Measurements from ENCODE around the gene CCL21.

Gene CCL21

DNA sequence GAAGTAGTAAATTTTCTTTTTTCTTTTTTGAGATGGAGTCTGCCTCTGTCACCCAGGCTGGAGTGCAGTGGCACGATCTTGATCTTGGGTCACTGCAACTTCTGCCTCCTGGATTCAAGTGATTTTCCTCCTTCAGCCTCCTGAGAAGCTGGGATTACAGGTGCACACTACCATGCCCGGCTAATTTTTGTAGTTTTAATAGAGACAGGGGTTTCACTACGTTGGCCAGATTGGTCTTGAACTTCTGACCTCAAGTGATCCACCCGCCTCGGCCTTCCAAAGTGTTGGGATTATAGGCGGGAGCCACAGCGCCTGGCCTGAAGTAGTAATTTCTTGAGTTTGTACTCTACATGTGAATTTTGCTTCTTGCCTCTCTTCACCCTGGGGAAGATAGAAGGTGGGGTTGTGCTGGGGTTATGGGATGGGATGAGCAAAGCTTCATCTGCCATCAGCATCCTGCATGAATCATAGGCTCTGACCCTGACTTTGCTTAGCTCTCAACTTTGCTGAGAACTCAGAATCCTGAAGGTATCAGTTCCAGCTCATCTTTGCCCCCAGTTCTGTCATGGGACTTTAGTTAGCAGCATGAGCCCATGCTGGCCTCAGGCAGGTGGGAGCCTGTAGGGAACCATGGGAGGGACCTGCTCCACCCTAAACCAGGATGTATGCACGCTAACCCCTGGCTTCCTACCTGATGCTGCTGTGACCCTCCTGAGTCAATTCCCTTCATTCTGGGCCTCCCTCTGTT, 9.3 kb upstream of the CCL21 start:
- Histone ChIP-seq H3K4me1 (no peaks in the 10 kb centered on the region), H3K9me3 (no peaks in the 10 kb centered on the region), H3K27me3 (ENCODE audit: low read depth) (no peaks in the 10 kb centered on the region), H3K4me3 (no peak overlapping the region), H3K36me3 (replicated peaks) (no peaks in the 10 kb centered on the region)
- DNase-seq (ENCODE audit: low spot score in 2 of 2), result no peak
- in situ Hi-C loops (cut with MboI; ENCODE audit: low sequenced_read_pairs), result no loop called here

DNA sequence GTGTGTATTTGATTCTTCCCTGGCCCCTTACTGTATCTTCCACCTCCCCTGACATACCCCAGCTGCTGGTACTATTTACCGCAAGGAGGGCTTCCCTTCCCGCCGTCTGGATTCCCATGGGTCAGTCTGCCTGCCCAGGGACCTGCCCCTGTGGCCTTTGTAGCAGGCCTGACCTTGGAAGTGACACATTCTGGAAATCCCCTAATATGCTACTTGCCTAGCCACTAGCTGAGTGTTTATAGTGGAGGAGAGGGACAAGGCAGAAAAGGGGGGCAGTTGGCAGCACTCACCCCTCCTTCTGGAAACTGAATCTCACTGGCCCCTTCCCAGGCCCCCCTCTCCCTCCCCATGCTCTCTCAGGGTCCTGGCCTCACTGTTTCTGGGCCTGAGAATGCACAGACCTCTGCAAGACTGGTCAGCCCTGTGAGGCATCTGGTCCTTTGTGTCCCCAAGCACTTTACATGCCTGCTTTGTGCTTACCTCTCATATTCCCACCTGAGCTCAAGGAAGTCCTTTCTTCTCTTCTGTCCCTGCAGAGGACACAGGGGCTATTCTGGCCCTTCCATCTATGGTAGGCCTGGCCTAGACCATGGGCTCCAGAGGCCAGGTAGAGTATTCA, 8.2 kb upstream of the CCL21 start:
- DNase-seq (ENCODE audit: low spot score in 2 of 2), result no peak
- in situ Hi-C loops (cut with MboI; ENCODE audit: low sequenced_read_pairs), result no loop called here

GRCh38 chr9:34716711-34717110, 6.8 kb upstream of the CCL21 start:
- Histone ChIP-seq H3K36me3 (replicated peaks) (no peaks in the 10 kb centered on the region), H3K27me3 (ENCODE audit: low read depth) (peaks cover 9% of the 10 kb centered on the region), H3K4me3 (no peak overlapping the region), H3K4me1 (no peaks in the 10 kb centered on the region), H3K9me3 (peaks cover 2% of the 10 kb centered on the region; the same call in 1 of the 2 replicates)
- no peak for DNase-seq (ENCODE audit: low spot score in 2 of 2)
- in situ Hi-C loops (cut with MboI; ENCODE audit: low sequenced_read_pairs), result no loop called here

More for the DNA sequence above, 8.2 kb upstream of the CCL21 start:
- Histone ChIP-seq H3K4me3 (no peak overlapping the region), H3K9me3 (no peaks in the 10 kb centered on the region), H3K27me3 (ENCODE audit: low read depth) (peaks cover 3% of the 10 kb centered on the region), H3K36me3 (replicated peaks) (no peaks in the 10 kb centered on the region), H3K4me1 (no peaks in the 10 kb centered on the region)

GRCh38 chr9:34715639-34716215, 5.8 kb upstream of the CCL21 start:
- H3K4me1 ChIP-seq, result no peaks in the 10 kb centered on the region
- peaks cover 2% of the 10 kb centered on the region; the same call in 1 of the 2 replicates for H3K9me3 ChIP-seq
- H3K36me3 ChIP-seq (replicated peaks), result no peaks in the 10 kb centered on the region
- H3K27me3 ChIP-seq (ENCODE audit: low read depth), result peaks cover 9% of the 10 kb centered on the region
- H3K4me3 ChIP-seq, result no peak overlapping the region
- DNase-seq (ENCODE audit: low spot score in 2 of 2), result no peak
- in situ Hi-C loops (cut with MboI; ENCODE audit: low sequenced_read_pairs), result no loop called here

- H3K9me3 ChIP-seq, result peaks cover 2% of the 10 kb centered on the region; the same call in 1 of the 2 replicates
- H3K4me1 ChIP-seq, result no peaks in the 10 kb centered on the region
- H3K27me3 ChIP-seq (ENCODE audit: low read depth), result peaks cover 9% of the 10 kb centered on the region
- no peak overlapping the region for H3K4me3 ChIP-seq
- in situ Hi-C loops (cut with MboI; ENCODE audit: low sequenced_read_pairs), result no loop called here
- DNase-seq (ENCODE audit: low spot score in 2 of 2), result no peak
- no peaks in the 10 kb centered on the region for H3K36me3 ChIP-seq (replicated peaks)
Observed at GRCh38 chr9:34714007-34714406, 4.1 kb upstream of the CCL21 start.

- Histone ChIP-seq H3K36me3 (replicated peaks) (no peaks in the 10 kb centered on the region), H3K4me3 (no peak overlapping the region), H3K27me3 (ENCODE audit: low read depth) (peaks cover 9% of the 10 kb centered on the region), H3K4me1 (no peaks in the 10 kb centered on the region), H3K9me3 (peaks cover 2% of the 10 kb centered on the region; the same call in 1 of the 2 replicates)
- DNase-seq (ENCODE audit: low spot score in 2 of 2), result no peak
- in situ Hi-C loops (cut with MboI; ENCODE audit: low sequenced_read_pairs), result no loop called here
Observed at GRCh38 chr9:34712140-34712539, 2.2 kb upstream of the CCL21 start.

GRCh38 chr9:34709196-34709978, 549 bp downstream of the CCL21 start:
- Histone ChIP-seq H3K4me1 (no peaks in the 10 kb centered on the region), H3K36me3 (replicated peaks) (no peaks in the 10 kb centered on the region), H3K27me3 (ENCODE audit: low read depth) (peaks cover 9% of the 10 kb centered on the region), H3K9me3 (peaks cover 2% of the 10 kb centered on the region; the same call in 1 of the 2 replicates), H3K4me3 (no peak overlapping the region)
- in situ Hi-C loops (cut with MboI; ENCODE audit: low sequenced_read_pairs), result no loop called here
- no peak for DNase-seq (ENCODE audit: low spot score in 2 of 2)

DNA sequence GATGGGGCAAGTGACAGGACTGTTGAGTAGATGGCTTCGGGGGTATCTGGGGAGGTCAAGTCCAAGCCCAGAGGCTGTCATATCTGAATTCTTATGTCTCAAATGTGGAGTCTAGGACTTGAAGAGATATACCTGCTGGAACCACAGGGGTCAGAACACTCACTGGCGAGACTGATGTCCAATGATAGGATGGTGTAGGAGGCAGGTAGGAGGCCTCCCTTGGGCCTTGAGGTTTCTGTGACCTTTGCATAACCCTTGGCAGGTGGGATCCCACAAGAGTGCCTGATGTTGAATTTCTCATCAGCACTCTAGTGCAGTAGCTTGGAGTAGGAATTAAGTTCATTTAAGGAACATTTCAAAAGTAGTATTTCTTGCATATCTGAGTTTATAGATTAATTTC, 2.8 kb downstream of the CCL21 start:
- Histone ChIP-seq H3K4me3 (no peak overlapping the region), H3K4me1 (no peaks in the 10 kb centered on the region), H3K36me3 (replicated peaks) (no peaks in the 10 kb centered on the region), H3K9me3 (peaks cover 2% of the 10 kb centered on the region; the same call in 1 of the 2 replicates), H3K27me3 (ENCODE audit: low read depth) (no peaks in the 10 kb centered on the region; the same call in 1 of the 2 replicates)
- in situ Hi-C loops (cut with MboI; ENCODE audit: low sequenced_read_pairs), result no loop called here
- no peak for DNase-seq (ENCODE audit: low spot score in 2 of 2)

GRCh38 chr9:34701769-34702736, 7.9 kb downstream of the CCL21 start:
- in situ Hi-C loops (cut with MboI; ENCODE audit: low sequenced_read_pairs), result no loop called here

DNA sequence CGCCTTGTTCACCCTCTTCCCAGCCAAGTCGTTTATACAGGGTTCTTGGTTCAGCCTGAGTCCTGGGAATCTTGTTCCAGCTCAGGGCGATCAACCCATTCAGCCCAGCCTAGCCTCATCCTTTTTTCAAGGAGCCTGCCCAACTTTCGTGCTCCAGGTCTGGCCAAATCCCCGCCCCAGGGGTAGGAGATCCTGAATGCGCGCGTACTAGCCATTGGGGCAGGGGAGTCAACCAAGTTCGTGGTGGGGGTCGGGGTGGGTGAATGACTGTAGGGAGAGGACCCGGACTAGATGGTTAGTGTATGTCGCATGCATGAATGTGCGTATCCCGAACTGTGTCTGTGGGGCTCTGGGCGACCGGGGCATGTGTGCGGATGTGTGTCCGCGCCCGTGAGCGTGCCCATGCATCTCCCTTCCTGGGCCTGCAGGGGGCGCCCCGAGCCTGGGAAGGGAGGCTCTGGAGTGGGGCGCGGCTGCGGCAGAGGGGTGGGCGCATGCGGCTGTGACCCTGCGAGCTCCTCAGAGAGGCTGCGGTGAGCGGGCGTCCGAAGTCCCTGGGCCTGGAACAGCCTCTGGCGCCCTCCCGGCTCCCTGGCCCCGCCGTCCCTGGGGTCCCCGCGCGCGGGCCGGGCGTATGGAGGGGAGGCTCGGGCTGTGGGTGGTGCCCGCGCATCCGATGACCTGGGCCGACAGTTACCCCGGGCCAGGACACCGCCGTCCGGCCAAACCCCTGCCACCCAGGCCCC, 8.7 kb downstream of the CCL21 start:
- peak; percentile 60 to 89 for DNase-seq (ENCODE audit: low spot score in 2 of 2)
- Histone ChIP-seq H3K36me3 (replicated peaks) (no peaks in the 10 kb centered on the region), H3K27me3 (ENCODE audit: low read depth) (peaks cover 2% of the 10 kb centered on the region; the same call in 1 of the 2 replicates), H3K4me3 (peak overlapping the region; percentile 35), H3K9me3 (no peaks in the 10 kb centered on the region), H3K4me1 (no peaks in the 10 kb centered on the region; the same call in 1 of the 2 replicates)
- in situ Hi-C loops (cut with MboI; ENCODE audit: low sequenced_read_pairs), result no loop called here

More at GRCh38 chr9:34701769-34702736, 7.9 kb downstream of the CCL21 start:
- no peaks in the 10 kb centered on the region for H3K9me3 ChIP-seq
- peaks cover under 1% of the 10 kb centered on the region; the same call in 1 of the 2 replicates for H3K27me3 ChIP-seq (ENCODE audit: low read depth)
- H3K4me1 ChIP-seq, result no peaks in the 10 kb centered on the region; the same call in 1 of the 2 replicates
- peak overlapping the region; percentile 35 for H3K4me3 ChIP-seq
- peak; percentile 68 to 91 for DNase-seq (ENCODE audit: low spot score in 2 of 2)
- H3K36me3 ChIP-seq (replicated peaks), result no peaks in the 10 kb centered on the region

DNA sequence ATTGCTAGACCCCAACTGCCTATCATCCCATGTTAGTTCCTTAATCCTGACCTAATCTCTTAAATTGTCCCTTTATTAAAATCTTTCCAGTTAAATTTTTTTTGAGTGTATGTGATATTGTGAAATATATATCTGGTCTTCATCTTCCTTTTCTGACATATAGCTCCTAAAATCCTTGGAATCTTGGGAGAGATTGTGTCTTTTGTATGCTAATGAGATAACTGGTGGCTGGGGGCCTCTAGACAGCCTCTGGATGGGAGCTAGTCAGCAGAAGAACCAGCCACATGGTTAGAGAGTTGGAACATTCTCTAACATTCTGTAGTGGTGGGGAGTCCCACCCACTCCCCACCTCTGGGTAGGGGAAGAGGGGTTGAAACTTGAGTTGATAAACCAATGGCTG, 15.1 kb downstream of the CCL21 start:
- in situ Hi-C loops (cut with MboI; ENCODE audit: low sequenced_read_pairs), result no loop called here
- DNase-seq (ENCODE audit: low spot score in 2 of 2), result no peak
- H3K4me3 ChIP-seq, result no peak overlapping the region

DNA sequence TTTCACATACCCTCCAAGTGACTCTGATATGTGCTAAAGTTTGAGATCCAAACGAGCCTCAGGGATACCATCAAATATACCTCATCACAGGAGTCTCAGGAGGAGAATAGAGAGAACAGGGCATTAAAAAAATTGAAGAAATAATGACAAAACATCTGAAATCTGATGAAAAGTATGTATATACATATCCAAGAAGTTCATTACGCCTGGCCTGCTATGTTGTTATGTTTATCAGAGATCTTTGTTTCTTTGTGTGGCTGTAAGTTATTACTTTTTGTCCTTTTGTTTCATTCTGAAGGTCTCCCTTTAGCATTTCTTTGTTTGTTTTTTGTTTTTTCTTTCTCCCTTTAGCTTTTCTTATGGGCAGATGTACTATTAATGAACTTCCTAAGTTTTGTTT, 16.4 kb downstream of the CCL21 start:
- H3K27me3 ChIP-seq (ENCODE audit: low read depth), result peaks cover 2% of the 10 kb centered on the region; the same call in 1 of the 2 replicates
- DNase-seq (ENCODE audit: low spot score in 2 of 2), result no peak
- in situ Hi-C loops (cut with MboI; ENCODE audit: low sequenced_read_pairs), result no loop called here
- H3K9me3 ChIP-seq, result peaks cover 7% of the 10 kb centered on the region
- H3K4me3 ChIP-seq, result no peak overlapping the region
- no peaks in the 10 kb centered on the region for H3K4me1 ChIP-seq
- no peaks in the 10 kb centered on the region for H3K36me3 ChIP-seq (replicated peaks)

More for the DNA sequence above, 15.1 kb downstream of the CCL21 start:
- H3K4me1 ChIP-seq, result no peaks in the 10 kb centered on the region
- peaks cover 2% of the 10 kb centered on the region; the same call in 1 of the 2 replicates for H3K27me3 ChIP-seq (ENCODE audit: low read depth)
- peaks cover 7% of the 10 kb centered on the region for H3K9me3 ChIP-seq
- H3K36me3 ChIP-seq (replicated peaks), result no peaks in the 10 kb centered on the region

Measured in HAP-1 (cell line).